Measurements from ENCODE around the gene PDCL3. TPM values are rescaled to one million over a fixed set of nuclear protein-coding genes. Genes with fewer than 3 reads are reported as not detected.

Gene PDCL3
- total RNA-seq, 1 donor from 2014 or later = 27.6 TPM

DNA sequence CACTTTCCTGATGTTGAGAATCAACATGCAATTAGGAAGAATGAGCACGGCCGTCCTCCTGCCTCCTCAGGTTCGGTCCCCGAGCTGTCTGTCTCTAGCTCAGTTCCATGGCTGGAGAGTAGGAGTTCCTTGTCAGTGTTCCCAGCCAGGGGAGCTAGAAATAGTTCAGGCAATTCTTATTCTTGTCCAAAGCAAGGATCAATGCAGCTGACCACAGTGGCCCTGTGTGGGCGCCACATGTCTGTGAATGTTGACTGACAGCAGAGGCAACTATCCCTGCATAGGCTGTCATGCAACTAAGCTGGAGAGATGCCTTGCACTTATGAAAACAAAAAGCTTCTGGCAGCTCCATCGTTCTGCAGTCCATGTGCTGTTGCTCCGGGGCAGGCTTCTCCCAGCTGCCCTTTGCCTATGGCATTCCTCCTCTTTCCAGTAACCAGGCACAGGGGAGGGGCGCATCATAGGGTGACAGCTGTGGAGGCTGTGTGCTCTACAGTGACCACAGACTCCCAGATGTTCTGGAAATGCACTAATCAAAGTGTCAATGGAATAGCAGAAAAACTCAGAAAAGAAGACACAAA, 58.7 kb downstream of the PDCL3 start:
- Histone ChIP-seq H3K4me1 (no peaks in the 10 kb centered on the region), H3K4me3 (no peak overlapping the region), H3K27me3 (ENCODE audit: low read depth) (no peaks in the 10 kb centered on the region), H3K27ac (replicated peaks) (no peak overlapping the region), H3K9me3 (replicated peaks) (no peaks in the 10 kb centered on the region), H3K36me3 (no peaks in the 10 kb centered on the region)
- TF ChIP-seq, protein P1, sequence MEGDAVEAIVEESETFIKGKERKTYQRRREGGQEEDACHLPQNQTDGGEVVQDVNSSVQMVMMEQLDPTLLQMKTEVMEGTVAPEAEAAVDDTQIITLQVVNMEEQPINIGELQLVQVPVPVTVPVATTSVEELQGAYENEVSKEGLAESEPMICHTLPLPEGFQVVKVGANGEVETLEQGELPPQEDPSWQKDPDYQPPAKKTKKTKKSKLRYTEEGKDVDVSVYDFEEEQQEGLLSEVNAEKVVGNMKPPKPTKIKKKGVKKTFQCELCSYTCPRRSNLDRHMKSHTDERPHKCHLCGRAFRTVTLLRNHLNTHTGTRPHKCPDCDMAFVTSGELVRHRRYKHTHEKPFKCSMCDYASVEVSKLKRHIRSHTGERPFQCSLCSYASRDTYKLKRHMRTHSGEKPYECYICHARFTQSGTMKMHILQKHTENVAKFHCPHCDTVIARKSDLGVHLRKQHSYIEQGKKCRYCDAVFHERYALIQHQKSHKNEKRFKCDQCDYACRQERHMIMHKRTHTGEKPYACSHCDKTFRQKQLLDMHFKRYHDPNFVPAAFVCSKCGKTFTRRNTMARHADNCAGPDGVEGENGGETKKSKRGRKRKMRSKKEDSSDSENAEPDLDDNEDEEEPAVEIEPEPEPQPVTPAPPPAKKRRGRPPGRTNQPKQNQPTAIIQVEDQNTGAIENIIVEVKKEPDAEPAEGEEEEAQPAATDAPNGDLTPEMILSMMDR (IDR thresholded peaks at IDR 0.05; ENCODE audit: borderline replicate concordance) = no peak
- intact Hi-C loops (cut with micrococcal nuclease) = no loop called here
- no peak for DNase-seq

- DNase-seq = no peak
- no peaks in the 10 kb centered on the region for H3K36me3 ChIP-seq
- TF ChIP-seq, protein P1 (IDR thresholded peaks at IDR 0.05; ENCODE audit: borderline replicate concordance) = no peak
- intact Hi-C loops (cut with micrococcal nuclease) = no loop called here
- no peak overlapping the region for H3K4me3 ChIP-seq
- no peaks in the 10 kb centered on the region for H3K9me3 ChIP-seq (replicated peaks)
- peaks cover 5% of the 10 kb centered on the region for H3K27me3 ChIP-seq (ENCODE audit: low read depth)
- H3K27ac ChIP-seq (replicated peaks) = no peak overlapping the region
- H3K4me1 ChIP-seq = no peaks in the 10 kb centered on the region
Observed at GRCh38 chr2:100623033-100623715, 60.4 kb downstream of the PDCL3 start.

GRCh38 chr2:100623930-100624329, 61.1 kb downstream of the PDCL3 start:
- H3K9me3 ChIP-seq (replicated peaks) = no peaks in the 10 kb centered on the region
- no peak overlapping the region for H3K4me3 ChIP-seq
- TF ChIP-seq, protein P1 (IDR thresholded peaks at IDR 0.05; ENCODE audit: borderline replicate concordance) = no peak
- no peak for DNase-seq
- no peak overlapping the region for H3K27ac ChIP-seq (replicated peaks)
- no peaks in the 10 kb centered on the region for H3K4me1 ChIP-seq
- no peaks in the 10 kb centered on the region for H3K36me3 ChIP-seq
- H3K27me3 ChIP-seq (ENCODE audit: low read depth) = peaks cover 10% of the 10 kb centered on the region
- intact Hi-C loops (cut with micrococcal nuclease) = no loop called here

GRCh38 chr2:100624536-100624935, 61.7 kb downstream of the PDCL3 start:
- TF ChIP-seq, protein P1 (IDR thresholded peaks at IDR 0.05; ENCODE audit: borderline replicate concordance) = no peak
- Histone ChIP-seq H3K36me3 (no peaks in the 10 kb centered on the region), H3K27me3 (ENCODE audit: low read depth) (peaks cover 10% of the 10 kb centered on the region), H3K9me3 (replicated peaks) (no peaks in the 10 kb centered on the region), H3K4me1 (no peaks in the 10 kb centered on the region), H3K27ac (replicated peaks) (no peak overlapping the region), H3K4me3 (no peak overlapping the region)
- DNase-seq = no peak
- intact Hi-C loops (cut with micrococcal nuclease) = no loop called here

GRCh38 chr2:100625717-100626116, 62.9 kb downstream of the PDCL3 start:
- intact Hi-C loops (cut with micrococcal nuclease) = no loop called here
- Histone ChIP-seq H3K9me3 (replicated peaks) (no peaks in the 10 kb centered on the region), H3K4me1 (no peaks in the 10 kb centered on the region), H3K27me3 (ENCODE audit: low read depth) (peaks cover 10% of the 10 kb centered on the region), H3K4me3 (no peak overlapping the region), H3K36me3 (no peaks in the 10 kb centered on the region), H3K27ac (replicated peaks) (no peak overlapping the region)
- no peak for DNase-seq
- TF ChIP-seq, protein P1 (IDR thresholded peaks at IDR 0.05; ENCODE audit: borderline replicate concordance) = no peak

Other genes starting within 250 kb of the PDCL3 start
- gene LONRF2, start 240.5 kb upstream of the PDCL3 start, total RNA-seq = 19.0 TPM
- gene CHST10, start 145.3 kb upstream of the PDCL3 start, total RNA-seq = 11.6 TPM
- gene NMS, start 92.5 kb upstream of the PDCL3 start, total RNA-seq = not detected

Data from left ventricle myocardium inferior (tissue), 1 donor.